SKM-1 treated with dmso at 0.1 percent for 144 hours (cell line): ENCODE results near the gene AKAP13.
A peak's percentile ranks its signal among the peaks of the same experiment; 100 is the strongest.

Source experiments
- DNase-seq: peaks from one replicate; lab custom pipeline; 2025; ENCODE audit not compliant: unreplicated experiment; lab: John Stamatoyannopoulos, UW

The AKAP13 gene

DNA sequence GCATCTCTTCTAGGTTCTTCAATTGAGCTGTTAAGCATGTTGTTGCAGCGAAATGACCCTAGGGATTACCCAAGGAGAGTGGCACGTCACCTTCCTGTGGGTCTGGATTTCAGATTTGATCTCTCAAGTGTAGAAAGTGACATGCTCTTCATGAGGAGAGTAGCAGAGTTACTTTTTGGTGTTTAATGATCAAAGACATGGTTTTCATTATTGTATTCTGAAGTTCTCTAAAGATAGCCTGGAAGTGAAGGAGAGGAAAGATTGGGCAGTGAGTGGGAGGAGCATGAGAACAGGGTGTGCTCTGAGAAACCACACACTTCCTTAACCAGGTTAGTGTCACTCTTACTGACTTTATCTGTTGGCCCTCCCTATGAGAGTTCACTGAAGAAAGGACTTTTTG lies 153.6 kb downstream of the AKAP13 start:
- peak; percentile 41 for DNase-seq

DNA sequence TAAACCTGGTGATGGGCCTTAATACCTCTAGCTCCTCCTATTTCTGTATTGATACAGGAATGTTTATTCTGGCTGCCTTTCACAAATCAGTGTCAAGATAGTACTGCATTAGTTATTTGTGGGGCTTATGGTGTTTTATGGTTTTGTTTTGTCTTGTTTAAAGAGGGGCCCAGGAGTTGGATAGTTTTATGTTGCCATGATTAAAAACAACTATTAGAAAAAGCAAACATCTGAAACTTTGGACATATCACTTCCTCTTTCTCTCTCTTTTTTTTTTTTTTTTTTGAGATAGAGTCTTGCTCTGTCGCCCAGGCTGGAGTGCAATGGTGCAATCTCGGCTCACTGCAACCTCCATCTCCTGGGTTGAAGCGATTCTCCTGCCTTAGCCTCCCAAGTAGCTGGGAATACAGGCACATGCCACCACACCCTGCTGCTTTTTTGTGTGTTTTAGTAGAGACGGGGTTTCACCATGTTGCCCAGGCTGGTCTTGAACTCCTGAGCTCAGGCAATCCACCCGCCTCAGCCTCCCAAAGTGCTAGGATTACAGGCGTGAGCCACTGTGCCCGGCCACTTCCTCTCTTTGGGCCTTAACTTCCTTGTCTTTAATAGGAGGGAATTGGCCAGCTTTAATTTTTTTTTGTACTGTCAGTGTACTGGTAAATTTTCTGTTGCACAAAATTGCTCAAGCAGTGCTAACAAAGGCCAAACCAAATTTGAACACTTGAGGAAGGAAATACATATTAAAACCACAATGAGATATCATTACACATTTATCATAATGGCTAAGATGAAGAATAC lies 155.3 kb downstream of the AKAP13 start:
- DNase-seq: peak; percentile 83

DNA sequence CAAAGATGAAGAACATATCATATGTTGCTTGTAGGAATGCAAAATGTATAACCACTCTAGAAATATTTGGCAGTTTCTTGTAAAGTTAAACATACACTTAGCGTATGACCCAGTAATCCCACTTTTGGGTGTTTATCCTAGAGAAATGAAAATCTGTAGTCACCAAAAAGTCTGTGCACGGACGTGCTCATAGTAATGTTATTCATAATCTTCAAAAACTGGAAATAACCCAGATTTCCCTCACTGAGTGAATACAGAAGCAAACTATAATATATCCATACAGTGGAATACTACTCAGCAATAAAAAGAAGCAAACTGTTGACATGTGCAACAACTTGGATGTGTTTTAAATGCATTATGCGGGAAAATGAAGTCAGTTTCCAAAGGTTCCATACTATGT lies 155.9 kb downstream of the AKAP13 start:
- DNase-seq: no peak

DNA sequence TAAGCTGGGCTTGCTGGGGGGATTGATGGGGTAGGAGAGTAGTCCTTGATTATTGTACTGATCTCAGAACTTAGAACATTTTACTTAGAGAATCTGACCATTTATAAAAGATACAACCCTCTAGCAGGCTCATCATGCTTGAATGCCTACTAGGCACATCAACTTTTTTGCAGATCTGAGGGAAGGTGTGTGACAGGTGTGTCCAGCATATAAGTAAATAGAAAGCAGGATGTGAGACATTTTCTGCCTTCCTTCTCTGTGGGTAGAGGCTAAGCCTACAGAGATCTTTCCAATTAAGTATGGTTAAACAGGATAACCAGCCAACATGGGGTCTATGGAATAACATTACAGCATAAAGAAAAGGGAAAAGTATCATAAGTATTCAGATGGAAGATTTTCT lies 159.1 kb downstream of the AKAP13 start:
- DNase-seq: no peak

DNA sequence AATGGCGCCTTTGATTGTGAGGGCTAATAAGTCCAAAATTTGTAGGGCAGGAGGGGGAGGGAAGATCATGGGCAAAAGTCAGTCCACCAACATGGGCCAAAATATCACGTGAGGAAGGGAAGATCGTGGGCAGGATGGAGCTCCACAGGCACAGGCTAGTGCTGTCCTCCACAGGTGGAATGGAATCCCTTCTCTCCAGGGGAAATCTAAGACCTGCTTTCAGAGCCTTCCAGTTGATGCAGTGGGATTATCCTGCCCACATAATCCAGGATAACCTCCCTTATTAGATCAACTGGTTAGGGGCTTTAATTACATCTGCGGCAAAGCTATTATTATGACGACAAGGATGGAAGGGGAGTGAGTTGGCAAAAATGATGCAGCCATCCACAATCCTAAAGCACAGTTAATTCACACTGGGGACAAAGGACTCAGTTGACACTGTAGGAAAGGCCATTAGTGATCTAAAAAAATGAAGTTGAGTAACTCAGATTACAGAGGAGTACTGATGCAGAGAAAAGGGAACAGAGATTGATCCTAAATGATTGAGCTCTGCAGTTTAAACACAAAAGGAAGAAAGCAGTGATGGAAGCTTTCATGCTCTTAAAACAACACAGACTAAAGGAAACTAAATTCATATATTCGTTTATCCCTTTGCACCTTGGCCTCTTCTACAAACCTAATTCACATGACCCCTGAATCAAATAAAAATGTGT lies 159.8 kb downstream of the AKAP13 start:
- DNase-seq: peak; percentile 13

DNA sequence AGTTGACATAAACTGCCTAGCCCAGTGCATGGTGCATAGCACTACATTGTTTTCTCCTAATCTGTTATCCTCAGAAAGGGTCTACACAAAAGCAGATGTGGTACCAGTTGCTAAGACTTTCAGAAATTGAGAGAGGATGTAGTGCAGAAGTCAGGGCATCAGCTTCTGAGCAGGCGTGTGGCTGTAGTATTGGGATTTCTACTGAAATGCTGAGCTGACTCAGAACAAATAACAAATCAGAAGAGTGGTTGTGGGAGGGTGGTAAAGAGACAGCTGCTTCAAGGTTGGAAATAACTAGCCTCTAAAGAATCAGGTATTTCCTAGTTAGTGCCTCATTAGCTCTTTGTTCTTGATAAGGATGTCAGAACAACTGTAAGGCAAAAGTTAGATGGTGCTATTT lies 161.3 kb downstream of the AKAP13 start:
- DNase-seq: no peak

DNA sequence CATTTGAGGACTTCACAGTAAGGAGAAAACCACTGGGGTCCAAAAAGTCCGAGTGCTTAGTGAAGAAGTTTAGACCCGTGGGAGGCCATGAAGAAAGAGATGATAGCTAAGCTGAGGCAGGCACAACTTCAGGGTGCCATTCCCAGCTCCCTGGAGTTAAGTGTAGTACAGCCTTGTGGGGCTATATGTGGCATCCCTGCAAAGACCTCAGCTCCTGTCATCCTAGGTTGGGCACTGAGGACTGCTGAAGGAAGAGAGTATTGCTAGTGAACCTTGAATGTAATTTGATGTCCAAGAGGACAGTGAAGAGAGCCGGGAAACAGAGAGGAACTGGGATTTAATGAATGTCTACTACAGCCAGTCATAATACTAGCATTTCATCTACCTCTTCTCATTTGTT lies 162.1 kb downstream of the AKAP13 start:
- DNase-seq: no peak

DNA sequence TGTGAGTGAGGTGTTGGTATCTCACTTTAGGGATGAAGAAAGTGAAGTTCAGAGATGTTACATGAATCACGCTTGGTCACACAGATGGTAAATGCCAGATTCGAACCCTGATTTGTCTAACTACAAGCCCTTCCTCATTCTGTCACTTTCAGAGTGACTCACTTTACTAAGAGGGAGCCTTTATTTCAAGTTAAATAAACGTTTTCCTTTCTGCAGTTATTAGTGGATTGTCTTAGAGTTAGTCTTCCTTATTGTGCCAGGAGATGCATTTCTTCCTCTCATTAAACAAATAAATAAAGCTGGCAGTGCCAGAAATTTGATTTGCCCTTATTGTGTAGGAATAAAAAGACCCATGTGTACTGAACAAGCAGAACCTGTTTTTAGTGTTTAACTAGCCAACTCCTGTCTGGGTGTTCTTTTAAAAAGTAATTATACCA lies 162.5 kb downstream of the AKAP13 start:
- no peak for DNase-seq

DNA sequence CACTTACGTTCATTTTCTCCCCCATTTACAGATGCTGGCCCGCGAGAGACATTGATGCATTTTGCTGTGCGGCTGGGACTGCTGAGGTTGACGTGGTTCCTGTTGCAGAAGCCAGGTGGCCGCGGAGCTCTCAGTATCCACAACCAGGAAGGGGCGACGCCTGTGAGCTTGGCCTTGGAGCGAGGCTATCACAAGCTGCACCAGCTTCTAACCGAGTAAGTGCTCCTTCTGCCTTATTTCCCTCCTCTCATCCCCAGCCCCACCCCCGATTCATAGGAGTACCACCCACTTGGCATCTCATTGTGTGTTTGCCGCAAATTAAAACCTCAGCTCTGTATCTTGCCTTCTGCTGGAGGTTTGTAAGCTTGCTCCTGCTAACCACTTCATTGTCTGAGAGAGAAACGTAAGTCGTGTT lies 163.3 kb downstream of the AKAP13 start:
- DNase-seq: no peak

DNA sequence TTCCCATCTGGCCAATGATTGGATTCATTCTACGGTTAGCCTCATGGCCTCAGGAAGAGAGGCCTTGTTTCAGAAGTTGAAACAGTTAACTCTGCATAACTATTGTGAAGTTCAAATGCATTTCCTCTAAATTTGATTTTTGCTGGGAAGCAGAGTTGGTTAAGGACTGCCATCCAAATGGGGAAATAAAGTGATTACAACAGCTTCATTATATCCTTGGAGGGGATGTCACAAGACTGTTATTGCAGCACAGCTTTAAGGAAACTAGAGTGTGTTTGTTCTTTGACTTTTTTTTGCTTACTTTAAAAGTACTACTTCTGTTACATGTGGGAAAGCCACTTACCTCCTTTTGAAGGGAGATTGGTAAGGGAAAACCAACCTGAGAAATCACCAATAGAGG lies 164.8 kb downstream of the AKAP13 start:
- DNase-seq: peak; percentile 85

DNA sequence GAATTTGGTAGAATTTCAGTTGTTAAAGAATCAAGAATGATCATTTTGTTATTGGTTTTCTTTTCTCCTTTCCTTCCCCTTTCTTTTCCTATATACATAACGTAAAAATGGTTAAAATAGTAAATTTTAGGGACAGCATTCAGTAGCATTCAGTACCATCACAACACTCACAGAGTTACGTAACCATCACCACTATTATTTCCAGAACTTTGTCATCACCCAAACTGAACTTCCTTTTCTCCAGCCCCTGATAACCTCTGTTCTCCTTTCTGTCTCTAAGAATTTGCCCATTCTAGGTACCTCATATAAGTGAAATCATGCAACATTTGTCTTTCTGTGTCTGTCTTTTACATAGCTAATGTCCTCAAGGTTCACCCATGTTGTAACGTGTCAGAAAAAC lies 165.3 kb downstream of the AKAP13 start:
- peak; percentile 94 for DNase-seq

DNA sequence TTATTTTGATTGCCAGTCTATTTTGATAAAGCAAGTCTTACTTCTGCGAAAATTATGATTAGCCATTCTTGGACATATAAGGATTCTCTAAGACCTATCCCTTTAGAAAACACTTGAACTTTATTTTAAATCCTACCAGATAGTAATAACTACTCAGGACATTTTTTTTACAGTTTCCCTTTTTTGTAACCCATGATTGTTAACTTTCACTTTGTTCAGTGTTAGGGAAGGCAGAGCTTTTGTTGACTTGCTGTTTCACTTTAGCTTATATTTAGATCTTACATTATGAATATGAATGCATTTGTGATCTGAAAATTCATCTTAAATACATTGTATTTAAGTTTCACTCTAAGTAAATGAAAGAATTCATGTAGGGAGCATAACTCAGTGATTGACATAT lies 167.0 kb downstream of the AKAP13 start:
- no peak for DNase-seq

DNA sequence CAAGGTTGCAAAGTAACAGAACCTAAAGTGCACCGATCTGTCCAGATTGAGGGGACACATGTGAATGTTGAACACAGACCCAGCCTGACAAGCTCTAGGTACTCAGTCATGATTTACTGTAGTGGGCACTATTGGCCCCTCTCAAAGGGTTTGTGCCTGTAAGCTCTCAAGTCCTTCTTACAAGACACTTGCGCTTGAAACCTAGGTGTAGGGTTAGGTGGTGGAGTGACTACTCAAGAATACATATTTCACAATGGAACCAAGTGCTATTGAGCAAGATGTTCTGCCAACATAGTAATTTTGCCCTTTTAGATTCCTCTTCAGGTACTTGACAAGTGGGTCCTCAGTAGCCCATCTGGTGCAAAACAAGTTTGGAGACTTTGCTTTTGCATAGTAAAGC lies 169.9 kb downstream of the AKAP13 start:
- peak; percentile 45 for DNase-seq

DNA sequence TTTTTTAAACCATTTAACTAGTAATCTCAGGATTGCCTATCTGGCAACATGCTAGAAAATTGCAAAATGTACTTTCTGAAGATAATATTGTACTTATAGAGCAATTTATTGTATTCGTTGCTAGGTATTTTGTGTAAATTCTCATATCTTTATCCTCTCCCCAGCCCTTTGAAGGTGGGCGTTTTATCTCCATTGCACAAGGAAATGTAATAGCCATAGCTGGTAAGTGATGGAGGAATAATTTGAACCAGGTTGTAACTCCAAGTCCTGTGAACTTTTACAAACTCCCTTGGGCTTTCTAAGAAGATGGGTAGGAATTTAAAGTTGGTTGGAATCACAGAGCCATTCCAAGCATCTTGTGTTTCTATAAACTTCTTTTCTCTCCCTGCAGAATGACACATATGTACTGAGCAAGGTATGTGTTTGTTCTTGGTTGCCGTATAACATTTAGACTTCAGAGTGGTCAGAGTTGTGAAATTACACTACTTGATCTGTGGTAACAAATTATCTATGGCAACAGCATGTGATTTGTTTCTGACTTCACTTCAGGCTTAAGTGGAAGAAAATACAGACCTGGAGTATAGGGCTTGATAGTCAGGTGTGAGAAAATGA lies 170.9 kb downstream of the AKAP13 start:
- DNase-seq: peak; percentile 68

DNA sequence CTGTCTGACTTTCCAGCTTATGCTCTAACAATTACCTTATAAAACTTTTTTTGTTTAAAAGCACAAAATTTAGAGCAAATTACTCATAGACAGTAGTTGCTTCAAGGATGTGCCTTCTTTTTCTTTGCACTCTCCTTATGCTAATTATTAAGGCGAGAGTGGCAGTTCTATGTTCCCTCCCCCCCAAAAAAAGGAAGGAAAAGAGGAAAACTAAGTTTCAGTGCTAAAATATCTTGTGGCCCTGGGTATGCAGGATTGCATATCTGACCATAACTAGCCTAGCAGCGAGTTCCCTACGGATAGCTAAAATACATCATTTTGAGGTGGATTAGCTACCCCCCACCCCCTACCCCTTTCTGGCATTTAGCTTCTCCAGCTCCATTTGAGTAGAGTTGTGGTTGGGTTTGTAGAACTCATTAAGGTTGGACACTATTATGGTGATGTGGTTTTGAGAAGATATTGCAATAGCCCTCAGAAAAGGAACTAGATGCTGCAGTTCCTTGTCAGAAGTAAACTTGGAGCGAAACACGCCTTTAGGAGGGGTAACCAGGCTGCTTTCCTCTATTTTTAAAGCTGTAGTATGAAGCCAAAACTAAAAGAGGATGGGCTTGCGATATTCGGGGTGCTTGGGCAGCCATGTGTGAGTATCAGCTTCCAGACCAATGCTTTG lies 174.6 kb downstream of the AKAP13 start:
- peak; percentile 92 for DNase-seq

DNA sequence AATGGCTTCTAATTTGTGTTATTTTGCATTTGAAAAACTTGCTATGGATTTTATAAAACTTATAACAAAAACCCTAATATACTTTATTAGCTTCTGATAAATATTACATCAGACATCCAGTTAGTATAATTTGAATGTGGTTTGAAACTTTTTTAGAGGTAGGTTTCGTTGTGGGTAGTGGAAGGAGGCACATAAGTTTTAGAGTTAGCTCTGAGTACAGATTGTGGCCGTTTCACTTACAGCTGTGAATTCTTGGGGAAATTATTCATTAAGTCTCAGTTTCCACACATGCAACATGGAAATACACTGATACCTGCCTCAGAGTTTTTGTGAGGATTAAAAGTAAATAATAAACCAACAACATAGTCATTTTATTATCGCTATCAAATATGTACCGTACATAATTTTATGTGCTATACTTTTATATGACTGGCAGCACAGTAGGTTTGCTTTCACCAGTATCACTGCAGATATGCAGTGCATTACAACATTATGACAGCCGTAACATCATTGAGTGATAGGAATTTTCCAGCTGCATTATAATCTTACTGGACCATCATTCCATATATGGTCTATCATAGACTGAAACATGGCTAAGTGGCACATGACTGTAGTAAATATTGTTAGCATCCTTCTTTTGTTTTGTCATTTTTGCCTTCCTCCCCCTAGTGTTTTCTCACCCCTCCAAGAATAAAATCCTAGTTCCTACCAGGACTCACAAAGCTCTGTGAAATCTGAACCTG lies 175.6 kb downstream of the AKAP13 start:
- DNase-seq: no peak

DNA sequence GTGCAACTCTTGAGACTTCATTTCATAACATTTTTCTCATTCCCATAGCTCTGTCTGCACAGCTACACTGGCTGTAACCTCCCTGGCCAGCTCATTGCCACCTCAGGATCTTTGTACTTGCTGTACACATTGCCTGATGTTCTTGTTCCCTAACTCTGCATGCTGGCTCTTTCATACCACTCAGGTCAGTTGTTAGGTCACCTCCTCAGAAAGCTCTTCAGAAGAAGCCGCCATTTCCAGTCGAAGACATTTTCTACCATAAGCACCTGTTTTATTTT lies 176.2 kb downstream of the AKAP13 start:
- DNase-seq: no peak

DNA sequence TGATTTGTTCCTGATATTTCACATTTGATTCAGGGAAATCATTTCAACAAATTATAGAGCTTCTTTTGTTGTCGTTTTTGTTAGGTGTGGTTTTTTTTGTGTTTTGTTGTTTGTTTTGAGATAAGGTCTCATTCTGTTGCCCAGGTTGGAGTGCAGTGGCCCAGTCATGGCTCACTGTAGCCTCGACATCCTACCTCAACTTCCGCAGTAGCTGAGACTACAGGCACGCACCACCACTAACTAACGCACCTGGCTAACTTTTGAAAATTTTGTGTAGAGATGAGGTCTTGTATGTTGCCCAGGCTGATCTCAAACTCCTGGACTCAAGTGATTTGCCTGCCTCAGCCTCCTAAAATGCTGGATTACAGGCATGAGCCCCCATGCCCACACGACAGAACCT lies 177.0 kb downstream of the AKAP13 start:
- no peak for DNase-seq

DNA sequence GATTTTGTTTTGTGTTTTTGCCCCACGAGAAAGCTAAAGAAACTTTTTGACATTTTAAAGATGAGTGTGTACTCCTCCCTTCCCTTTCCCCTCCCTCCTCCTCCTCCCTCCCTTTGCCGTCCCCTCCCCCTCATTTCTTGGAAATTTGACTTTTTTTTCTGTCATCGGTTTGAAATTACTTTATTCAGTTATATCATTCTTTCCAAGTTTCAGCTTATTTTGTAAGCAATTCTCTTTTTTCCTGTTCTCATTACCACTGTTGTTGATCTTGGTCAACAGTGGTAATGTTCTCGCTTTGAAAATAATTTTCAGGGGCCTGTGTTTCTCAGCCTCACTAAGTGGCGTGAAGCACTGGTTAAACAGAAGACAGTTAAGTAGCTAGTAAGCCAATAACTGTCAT lies 178.4 kb downstream of the AKAP13 start:
- no peak for DNase-seq

DNA sequence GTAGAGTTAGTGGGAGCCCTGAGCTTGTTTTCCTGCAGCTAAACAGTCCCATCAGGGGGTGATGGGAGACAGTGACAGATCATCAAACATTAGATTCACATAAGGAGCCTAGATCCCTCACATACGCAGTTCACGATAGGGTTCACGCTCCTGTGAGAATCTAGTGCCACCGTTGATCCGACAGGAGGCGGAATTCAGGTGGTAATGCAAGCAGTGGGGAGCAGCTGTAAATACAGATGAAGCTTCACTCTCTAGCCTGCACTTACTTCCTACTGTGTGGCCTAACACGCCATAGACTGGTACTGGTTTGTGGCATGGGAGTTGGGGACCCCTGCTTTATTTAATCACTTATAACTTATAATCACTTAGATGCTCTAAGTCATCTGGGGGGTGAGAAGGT lies 179.1 kb downstream of the AKAP13 start:
- no peak for DNase-seq

DNA sequence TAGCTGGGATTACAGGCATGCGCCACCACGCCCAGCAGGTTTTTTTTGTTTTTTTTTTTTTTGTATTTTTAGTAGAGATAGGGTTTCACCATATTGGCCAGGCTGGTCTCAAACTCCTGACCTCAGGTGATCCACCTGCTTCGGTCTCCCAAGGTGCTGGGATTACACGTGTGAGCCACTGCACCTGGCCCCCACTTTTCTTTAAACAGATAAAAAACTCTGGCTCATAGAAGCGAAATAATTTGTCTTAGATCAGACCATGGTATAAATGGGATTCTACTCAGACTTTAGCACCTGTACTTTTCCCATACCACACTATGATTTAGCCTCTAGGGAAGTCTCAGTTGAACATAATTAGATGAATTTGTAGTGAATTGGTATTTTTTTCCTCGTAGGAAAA lies 182.4 kb downstream of the AKAP13 start:
- DNase-seq: no peak
